ENCODE results near the gene MALAT1. TPM values are rescaled to one million over a fixed set of nuclear protein-coding genes. Genes with fewer than 3 reads are reported as not detected.

The MALAT1 gene
- total and polyA plus RNA-seq, 8 donors: 251 to 5,615 (median 2,750) TPM

GRCh38 chr11:65554842-65555430 is 56.1 kb downstream of the MALAT1 start:
- ATAC-seq (no peak), DNase-seq (peak in 1 of 6 donors; percentile 64), FAIRE-seq (no peak)
- Histone ChIP-seq H3K27me3 (no peaks in the 10 kb centered on the region), H3K4me1 (peaks cover 12 to 31% (median 12%) of the 10 kb centered on the region in 3 donors), H3K9me3 (no peaks in the 10 kb centered on the region), H3K4me3 (no peak overlapping the region), H3K36me3 (no peaks in the 10 kb centered on the region), H3K27ac (no peak overlapping the region)
- TF ChIP-seq CTCF (IDR thresholded peaks at IDR 0.05): no peak
- intact Hi-C loops (cut with DNase I): no loop called here
- 74 to 89% methylated on average over 4 of the region's 4 CpGs for WGBS, 2 donors

- Histone ChIP-seq H3K27me3 (no peaks in the 10 kb centered on the region), H3K9me3 (no peaks in the 10 kb centered on the region), H3K36me3 (no peaks in the 10 kb centered on the region), H3K27ac (peak overlapping the region in 1 of 4 donors; percentile 4), H3K4me3 (no peak overlapping the region), H3K4me1 (peaks cover 12 to 35% (median 12%) of the 10 kb centered on the region in 3 donors)
- intact Hi-C loops (cut with DNase I): no loop called here
- FAIRE-seq (no peak), DNase-seq (peak in 2 of 6 donors; percentile 57 to 65), ATAC-seq (peak in 1 of 4 donors; percentile 2)
- no peak for TF ChIP-seq CTCF (IDR thresholded peaks at IDR 0.05)
- WGBS, 2 donors: 54 to 58% methylated on average over 6 of the region's 6 CpGs
These were observed 56.9 kb downstream of the MALAT1 start for GRCh38 chr11:65555693-65556231.

Other genes starting within 250 kb of the MALAT1 start
- gene POLA2, start 237.1 kb upstream of the MALAT1 start, total RNA-seq: 1 to 10 TPM; 3.1 to 6.4 (median 4.6) TPM
- gene POLA2, start 237.1 kb upstream of the MALAT1 start, polyA plus RNA-seq: 1 to 10 TPM; 6.8 to 7.5 TPM
- gene CDC42EP2, start 184.2 kb upstream of the MALAT1 start, total RNA-seq: 1 to 10 TPM; 2.4 to 7.9 (median 2.7) TPM
- 1 to 10 TPM; 4.8 to 6.8 TPM for gene CDC42EP2, start 184.2 kb upstream of the MALAT1 start, polyA plus RNA-seq
- 10 to 100 TPM; 16.6 to 28.0 (median 21.5) TPM for gene DPF2, start 165.2 kb upstream of the MALAT1 start, total RNA-seq
- gene DPF2, start 165.2 kb upstream of the MALAT1 start, polyA plus RNA-seq: 10 to 100 TPM; 11.7 to 19.6 TPM
- gene TIGD3, start 144.3 kb upstream of the MALAT1 start, total RNA-seq: under 1 TPM in 4 of 6 donors, not detected in 2; 0.06 to 0.16 (median 0.13) TPM
- gene TIGD3, start 144.3 kb upstream of the MALAT1 start, polyA plus RNA-seq: under 1 TPM; 0.15 to 0.68 TPM
- gene SLC25A45, start 116.4 kb upstream of the MALAT1 start, total RNA-seq: 10 to 100 TPM; 16.2 to 53.4 (median 26.3) TPM
- gene SLC25A45, start 116.4 kb upstream of the MALAT1 start, polyA plus RNA-seq: 10 to 100 TPM; 38.0 to 58.2 TPM
- 10 to 100 TPM; 15.4 to 28.9 (median 18.8) TPM for gene FRMD8, start 112.4 kb upstream of the MALAT1 start, total RNA-seq
- gene FRMD8, start 112.4 kb upstream of the MALAT1 start, polyA plus RNA-seq: 10 to 100 TPM; 15.0 to 15.7 TPM
- 1,000 to 10,000 TPM in 1 of 6 donors, 100 to 1,000 TPM in 5; 295 to 1,475 (median 528) TPM for gene NEAT1, start 76.2 kb upstream of the MALAT1 start, total RNA-seq
- 1,000 to 10,000 TPM; 1,390 to 2,770 TPM for gene NEAT1, start 76.2 kb upstream of the MALAT1 start, polyA plus RNA-seq
- gene SCYL1, start 26.0 kb downstream of the MALAT1 start, total RNA-seq: 10 to 100 TPM; 40.1 to 49.4 (median 41.2) TPM
- 10 to 100 TPM; 68.9 to 83.9 TPM for gene SCYL1, start 26.0 kb downstream of the MALAT1 start, polyA plus RNA-seq
- gene LTBP3, start 59.3 kb downstream of the MALAT1 start, total RNA-seq: 100 to 1,000 TPM in 1 of 6 donors, 10 to 100 TPM in 5; 44.7 to 119 (median 63.4) TPM
- gene LTBP3, start 59.3 kb downstream of the MALAT1 start, polyA plus RNA-seq: 100 to 1,000 TPM; 118 to 151 TPM
- gene ZNRD2, start 71.4 kb downstream of the MALAT1 start, total RNA-seq: 10 to 100 TPM; 17.8 to 29.1 (median 20.1) TPM
- 10 to 100 TPM; 32.5 to 34.8 TPM for gene ZNRD2, start 71.4 kb downstream of the MALAT1 start, polyA plus RNA-seq
- 10 to 100 TPM; 22.7 to 45.9 (median 28.6) TPM for gene FAM89B, start 73.5 kb downstream of the MALAT1 start, total RNA-seq
- 10 to 100 TPM; 37.3 to 49.1 TPM for gene FAM89B, start 73.5 kb downstream of the MALAT1 start, polyA plus RNA-seq
- 10 to 100 TPM in 4 of 6 donors, 1 to 10 TPM in 2; 6.5 to 26.2 (median 11.2) TPM for gene EHBP1L1, start 77.0 kb downstream of the MALAT1 start, total RNA-seq
- 10 to 100 TPM; 25.0 to 34.2 TPM for gene EHBP1L1, start 77.0 kb downstream of the MALAT1 start, polyA plus RNA-seq
- gene KCNK7, start 96.8 kb downstream of the MALAT1 start, total RNA-seq: under 1 TPM in 3 of 6 donors, not detected in 3; 0.19 to 0.84 (median 0.28) TPM
- 1 to 10 TPM in 1 of 2 donors, under 1 TPM in 1; 0.91 to 1.6 TPM for gene KCNK7, start 96.8 kb downstream of the MALAT1 start, polyA plus RNA-seq
- gene MAP3K11, start 115.2 kb downstream of the MALAT1 start, total RNA-seq: 10 to 100 TPM; 23.2 to 40.6 (median 26.7) TPM
- 10 to 100 TPM; 75.5 to 84.7 TPM for gene MAP3K11, start 115.2 kb downstream of the MALAT1 start, polyA plus RNA-seq
- gene PCNX3, start 116.7 kb downstream of the MALAT1 start, total RNA-seq: 10 to 100 TPM; 13.5 to 21.5 (median 17.3) TPM
- 10 to 100 TPM; 21.7 to 26.3 TPM for gene PCNX3, start 116.7 kb downstream of the MALAT1 start, polyA plus RNA-seq
- gene SIPA1, start 139.1 kb downstream of the MALAT1 start, total RNA-seq: 10 to 100 TPM; 11.2 to 38.2 (median 21.2) TPM
- gene SIPA1, start 139.1 kb downstream of the MALAT1 start, polyA plus RNA-seq: 10 to 100 TPM; 42.3 to 52.2 TPM
- 10 to 100 TPM; 29.8 to 42.2 (median 34.6) TPM for gene RELA, start 163.9 kb downstream of the MALAT1 start, total RNA-seq
- 10 to 100 TPM; 37.3 to 46.6 TPM for gene RELA, start 163.9 kb downstream of the MALAT1 start, polyA plus RNA-seq
- gene KAT5, start 213.2 kb downstream of the MALAT1 start, total RNA-seq: 10 to 100 TPM; 26.5 to 39.8 (median 35.0) TPM
- gene KAT5, start 213.2 kb downstream of the MALAT1 start, polyA plus RNA-seq: 10 to 100 TPM; 79.6 to 99.6 TPM
- 10 to 100 TPM; 16.1 to 29.3 (median 20.4) TPM for gene RNASEH2C, start 221.8 kb downstream of the MALAT1 start, total RNA-seq
- 10 to 100 TPM; 37.1 to 49.3 TPM for gene RNASEH2C, start 221.8 kb downstream of the MALAT1 start, polyA plus RNA-seq

All from pancreas (tissue), 10 donors.